ENCODE measurements around the gene ENTPD6.
"Not testable (repeated sequence)": the region's sequence is repeated elsewhere in the genome, so short reads cannot be mapped to it uniquely, and the experiment has no call there.

Gene ENTPD6

DNA sequence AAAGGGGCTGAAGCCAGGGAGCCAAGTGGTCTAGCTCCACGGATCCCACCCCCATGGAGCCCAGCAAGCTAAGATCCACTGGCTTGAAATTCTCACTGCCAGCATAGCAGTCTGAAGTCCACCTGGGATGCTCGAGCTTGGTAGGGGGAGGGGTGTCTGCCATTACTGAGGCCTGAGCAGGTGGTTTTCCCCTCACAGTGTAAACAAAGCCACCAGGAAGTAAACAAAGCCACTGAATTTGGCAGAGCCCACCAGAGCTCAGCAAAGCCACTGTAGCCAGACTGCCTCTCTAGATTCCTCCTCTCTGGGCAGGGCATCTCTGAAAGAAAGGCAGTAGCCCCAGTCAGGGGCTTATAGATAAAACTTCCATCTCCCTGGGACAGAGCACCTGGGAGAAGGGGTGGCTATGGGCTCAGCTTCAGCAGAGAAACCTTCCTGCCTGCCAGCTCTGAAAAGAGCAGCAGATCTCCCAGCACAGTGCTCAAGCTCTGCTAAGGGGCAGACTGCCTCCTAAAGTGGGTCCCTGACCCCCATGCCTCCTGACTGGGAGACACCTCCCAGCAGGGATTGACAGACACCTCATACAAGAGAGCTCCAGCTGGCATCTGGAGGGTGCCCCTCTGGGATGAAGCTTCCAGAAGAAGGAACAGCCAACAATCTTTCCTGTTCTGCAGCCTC is 29.3 kb upstream of the ENTPD6 start:
- H3K36me3 ChIP-seq (ENCODE audit: control insufficient read depth, low read depth, low read length); H3K9ac ChIP-seq (ENCODE audit: low read length); H3K27me3 ChIP-seq (ENCODE audit: control insufficient read depth, insufficient read depth, low read length); H3K4me1 ChIP-seq (ENCODE audit: control insufficient read depth, low read depth, low read length); H3K27ac ChIP-seq (ENCODE audit: low read length); H3K4me3 ChIP-seq (ENCODE audit: low read length); H3K9me3 ChIP-seq (ENCODE audit: control insufficient read depth, low read depth, low read length): not testable (repeated sequence)

- no peaks in the 10 kb centered on the region for H3K36me3 ChIP-seq (ENCODE audit: control insufficient read depth, low read depth, low read length)
- H3K4me3 ChIP-seq (ENCODE audit: low read length), result no peak overlapping the region
- H3K27me3 ChIP-seq (ENCODE audit: control insufficient read depth, insufficient read depth, low read length), result no peaks in the 10 kb centered on the region
- H3K27ac ChIP-seq (ENCODE audit: low read length), result no peak overlapping the region
- peaks cover 6% of the 10 kb centered on the region for H3K9me3 ChIP-seq (ENCODE audit: control insufficient read depth, low read depth, low read length)
- no peak overlapping the region for H3K9ac ChIP-seq (ENCODE audit: low read length)
- no peaks in the 10 kb centered on the region for H3K4me1 ChIP-seq (ENCODE audit: control insufficient read depth, low read depth, low read length)
Observed at GRCh38 chr20:25173321-25173720, 22.2 kb upstream of the ENTPD6 start.

GRCh38 chr20:25173886-25174308 is 21.6 kb upstream of the ENTPD6 start:
- H3K4me3 ChIP-seq (ENCODE audit: low read length), result no peak overlapping the region
- no peaks in the 10 kb centered on the region for H3K4me1 ChIP-seq (ENCODE audit: control insufficient read depth, low read depth, low read length)
- no peak overlapping the region for H3K27ac ChIP-seq (ENCODE audit: low read length)
- H3K36me3 ChIP-seq (ENCODE audit: control insufficient read depth, low read depth, low read length), result no peaks in the 10 kb centered on the region
- no peaks in the 10 kb centered on the region for H3K27me3 ChIP-seq (ENCODE audit: control insufficient read depth, insufficient read depth, low read length)
- H3K9me3 ChIP-seq (ENCODE audit: control insufficient read depth, low read depth, low read length), result peaks cover 6% of the 10 kb centered on the region
- no peak overlapping the region for H3K9ac ChIP-seq (ENCODE audit: low read length)

GRCh38 chr20:25176184-25176583 is 19.3 kb upstream of the ENTPD6 start:
- Histone ChIP-seq H3K36me3 (ENCODE audit: control insufficient read depth, low read depth, low read length) (no peaks in the 10 kb centered on the region), H3K27ac (ENCODE audit: low read length) (no peak overlapping the region), H3K9me3 (ENCODE audit: control insufficient read depth, low read depth, low read length) (peaks cover 6% of the 10 kb centered on the region), H3K27me3 (ENCODE audit: control insufficient read depth, insufficient read depth, low read length) (no peaks in the 10 kb centered on the region), H3K4me3 (ENCODE audit: low read length) (no peak overlapping the region), H3K9ac (ENCODE audit: low read length) (no peak overlapping the region), H3K4me1 (ENCODE audit: control insufficient read depth, low read depth, low read length) (no peaks in the 10 kb centered on the region)

GRCh38 chr20:25177890-25178321 is 17.6 kb upstream of the ENTPD6 start:
- Histone ChIP-seq H3K9ac (ENCODE audit: low read length) (no peak overlapping the region), H3K27me3 (ENCODE audit: control insufficient read depth, insufficient read depth, low read length) (no peaks in the 10 kb centered on the region), H3K9me3 (ENCODE audit: control insufficient read depth, low read depth, low read length) (peaks cover 6% of the 10 kb centered on the region), H3K4me3 (ENCODE audit: low read length) (no peak overlapping the region), H3K36me3 (ENCODE audit: control insufficient read depth, low read depth, low read length) (no peaks in the 10 kb centered on the region), H3K4me1 (ENCODE audit: control insufficient read depth, low read depth, low read length) (no peaks in the 10 kb centered on the region), H3K27ac (ENCODE audit: low read length) (no peak overlapping the region)

GRCh38 chr20:25178563-25179438 is 16.7 kb upstream of the ENTPD6 start:
- Histone ChIP-seq H3K9me3 (ENCODE audit: control insufficient read depth, low read depth, low read length) (peaks cover 3% of the 10 kb centered on the region), H3K27ac (ENCODE audit: low read length) (no peak overlapping the region), H3K9ac (ENCODE audit: low read length) (no peak overlapping the region), H3K27me3 (ENCODE audit: control insufficient read depth, insufficient read depth, low read length) (no peaks in the 10 kb centered on the region), H3K4me3 (ENCODE audit: low read length) (no peak overlapping the region), H3K36me3 (ENCODE audit: control insufficient read depth, low read depth, low read length) (no peaks in the 10 kb centered on the region), H3K4me1 (ENCODE audit: control insufficient read depth, low read depth, low read length) (no peaks in the 10 kb centered on the region)

GRCh38 chr20:25179439-25180089 is 15.9 kb upstream of the ENTPD6 start:
- no peaks in the 10 kb centered on the region for H3K36me3 ChIP-seq (ENCODE audit: control insufficient read depth, low read depth, low read length)
- no peaks in the 10 kb centered on the region for H3K9me3 ChIP-seq (ENCODE audit: control insufficient read depth, low read depth, low read length)
- H3K4me1 ChIP-seq (ENCODE audit: control insufficient read depth, low read depth, low read length), result no peaks in the 10 kb centered on the region
- no peak overlapping the region for H3K4me3 ChIP-seq (ENCODE audit: low read length)
- H3K9ac ChIP-seq (ENCODE audit: low read length), result no peak overlapping the region
- H3K27me3 ChIP-seq (ENCODE audit: control insufficient read depth, insufficient read depth, low read length), result no peaks in the 10 kb centered on the region
- H3K27ac ChIP-seq (ENCODE audit: low read length), result no peak overlapping the region

DNA sequence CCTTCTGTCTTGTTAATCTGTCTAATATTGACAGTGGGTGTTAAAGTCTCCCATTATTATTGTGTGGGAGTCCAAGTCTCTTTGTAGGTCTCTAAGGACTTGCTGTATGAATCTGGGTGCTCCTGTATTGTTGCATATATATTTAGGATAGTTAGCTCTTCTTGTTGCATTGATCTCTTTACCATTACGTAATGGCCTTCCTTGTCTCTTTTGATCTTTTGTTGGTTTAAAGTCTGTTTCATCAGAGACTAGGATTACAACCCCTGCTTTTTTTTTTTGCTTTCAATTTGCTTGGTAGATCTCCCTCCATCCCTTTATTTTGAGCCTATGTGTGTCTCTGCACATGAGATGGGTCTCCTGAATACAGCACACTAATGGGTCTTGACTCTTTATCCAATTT is 11.1 kb upstream of the ENTPD6 start:
- not testable (repeated sequence) for H3K9me3 ChIP-seq (ENCODE audit: control insufficient read depth, low read depth, low read length); H3K9ac ChIP-seq (ENCODE audit: low read length); H3K27me3 ChIP-seq (ENCODE audit: control insufficient read depth, insufficient read depth, low read length); H3K4me3 ChIP-seq (ENCODE audit: low read length); H3K36me3 ChIP-seq (ENCODE audit: control insufficient read depth, low read depth, low read length); H3K4me1 ChIP-seq (ENCODE audit: control insufficient read depth, low read depth, low read length); H3K27ac ChIP-seq (ENCODE audit: low read length)

- no peaks in the 10 kb centered on the region for H3K9me3 ChIP-seq (ENCODE audit: control insufficient read depth, low read depth, low read length)
- no peak overlapping the region for H3K27ac ChIP-seq (ENCODE audit: low read length)
- H3K27me3 ChIP-seq (ENCODE audit: control insufficient read depth, insufficient read depth, low read length), result no peaks in the 10 kb centered on the region
- no peak overlapping the region for H3K4me3 ChIP-seq (ENCODE audit: low read length)
- H3K9ac ChIP-seq (ENCODE audit: low read length), result no peak overlapping the region
- no peaks in the 10 kb centered on the region for H3K36me3 ChIP-seq (ENCODE audit: control insufficient read depth, low read depth, low read length)
- no peaks in the 10 kb centered on the region for H3K4me1 ChIP-seq (ENCODE audit: control insufficient read depth, low read depth, low read length)
Observed at GRCh38 chr20:25187220-25187619, 8.3 kb upstream of the ENTPD6 start.

DNA sequence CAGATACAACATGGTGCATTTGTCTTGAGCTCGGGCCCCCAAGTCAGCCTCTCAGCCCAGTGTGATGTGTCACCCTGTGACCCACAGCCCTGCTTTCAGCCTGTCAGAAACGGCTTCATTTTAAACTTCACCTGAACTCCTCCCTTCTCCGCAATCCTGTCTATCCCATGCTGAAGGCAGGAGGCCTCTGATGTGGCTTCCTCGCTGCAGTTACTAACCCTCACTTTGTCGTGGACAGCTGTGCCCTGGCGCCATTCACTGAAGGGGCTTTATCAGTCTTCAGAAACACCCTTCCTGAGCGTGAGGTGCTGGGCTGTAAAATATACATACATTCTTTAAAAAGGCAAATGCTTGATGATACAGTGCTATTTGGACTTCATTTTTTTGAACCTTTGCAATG is 7.9 kb upstream of the ENTPD6 start:
- Histone ChIP-seq H3K4me1 (ENCODE audit: control insufficient read depth, low read depth, low read length) (no peaks in the 10 kb centered on the region), H3K9me3 (ENCODE audit: control insufficient read depth, low read depth, low read length) (no peaks in the 10 kb centered on the region), H3K27me3 (ENCODE audit: control insufficient read depth, insufficient read depth, low read length) (no peaks in the 10 kb centered on the region), H3K36me3 (ENCODE audit: control insufficient read depth, low read depth, low read length) (no peaks in the 10 kb centered on the region), H3K27ac (ENCODE audit: low read length) (no peak overlapping the region), H3K9ac (ENCODE audit: low read length) (no peak overlapping the region), H3K4me3 (ENCODE audit: low read length) (no peak overlapping the region)

DNA sequence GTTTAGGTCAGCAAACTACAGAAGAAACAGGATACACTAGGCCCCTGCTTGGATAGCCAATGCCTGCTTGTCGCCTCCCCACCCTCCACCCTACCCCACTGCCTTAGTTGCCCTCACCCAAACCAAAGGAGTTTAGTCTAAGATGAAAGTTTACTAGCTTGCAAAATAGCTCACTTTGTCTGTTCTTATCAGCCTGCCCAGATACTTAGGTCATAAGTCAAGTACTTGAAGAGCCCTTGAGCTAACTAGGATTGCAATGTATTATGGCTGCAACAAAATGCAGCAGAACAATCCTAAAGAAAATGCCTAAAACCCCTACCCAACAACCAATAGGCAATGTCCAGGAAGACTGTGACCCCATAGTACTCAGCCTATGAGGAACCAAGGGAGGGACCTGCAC is 7.3 kb upstream of the ENTPD6 start:
- H3K4me1 ChIP-seq (ENCODE audit: control insufficient read depth, low read depth, low read length), result no peaks in the 10 kb centered on the region
- no peaks in the 10 kb centered on the region for H3K9me3 ChIP-seq (ENCODE audit: control insufficient read depth, low read depth, low read length)
- H3K27ac ChIP-seq (ENCODE audit: low read length), result no peak overlapping the region
- H3K9ac ChIP-seq (ENCODE audit: low read length), result no peak overlapping the region
- no peaks in the 10 kb centered on the region for H3K27me3 ChIP-seq (ENCODE audit: control insufficient read depth, insufficient read depth, low read length)
- H3K36me3 ChIP-seq (ENCODE audit: control insufficient read depth, low read depth, low read length), result no peaks in the 10 kb centered on the region
- H3K4me3 ChIP-seq (ENCODE audit: low read length), result no peak overlapping the region

Data from iPS-18a (cell line).